NCI-H446 treated with DMSO at 0.1 percent for 48 hours (cell line): ENCODE measurements around the gene RABEP1.
A peak's percentile ranks its signal among the peaks of the same experiment; 100 is the strongest.

ENCODE experiments used
- DNase-seq: peaks from one replicate; lab custom pipeline; 2025; lab: John Stamatoyannopoulos, UW

The RABEP1 gene

DNA sequence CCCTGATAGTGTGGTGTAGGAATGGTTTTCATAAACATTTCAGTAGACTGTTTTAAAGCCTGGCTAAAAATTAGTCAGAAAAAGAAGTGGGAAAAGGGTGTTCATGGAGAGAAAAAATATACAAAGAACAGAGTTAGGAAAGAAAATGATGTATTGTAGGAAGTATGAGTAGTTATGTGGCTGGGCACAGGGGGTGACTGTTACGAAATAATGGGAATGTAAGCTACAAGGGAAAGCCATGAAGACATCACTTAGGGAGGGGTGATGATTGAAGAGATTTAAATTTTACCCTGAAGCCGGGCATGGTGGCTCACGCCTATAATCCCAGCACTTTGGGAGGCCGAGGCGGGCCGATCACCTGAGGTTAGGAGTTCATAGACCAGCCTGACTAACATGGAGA, 82.1 kb downstream of the RABEP1 start:
- no peak for DNase-seq

GRCh38 chr17:5364696-5365095, 82.6 kb downstream of the RABEP1 start:
- no peak for DNase-seq

- no peak for DNase-seq
These were observed 83.7 kb downstream of the RABEP1 start for GRCh38 chr17:5365831-5366230.

GRCh38 chr17:5370411-5370810, 88.3 kb downstream of the RABEP1 start:
- DNase-seq, result no peak

DNA sequence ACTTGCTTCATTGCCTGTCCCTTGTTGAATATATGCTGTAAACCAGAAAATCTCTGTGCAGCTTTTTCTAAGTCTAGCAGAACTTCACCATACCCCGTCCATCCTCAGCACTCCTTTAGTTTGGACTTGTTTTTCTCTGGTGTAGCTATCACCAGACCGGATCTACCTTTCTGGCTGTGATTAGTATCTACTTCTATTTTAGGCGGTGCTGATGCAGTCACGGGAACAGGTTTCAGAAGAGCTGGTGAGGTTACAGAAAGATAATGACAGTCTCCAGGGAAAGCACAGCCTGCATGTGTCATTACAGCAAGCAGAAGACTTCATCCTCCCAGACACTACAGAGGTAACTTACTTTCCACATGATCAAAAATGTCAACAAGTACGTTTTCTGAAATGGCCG, 91.0 kb downstream of the RABEP1 start:
- DNase-seq, result no peak

- no peak for DNase-seq
These were observed 96.6 kb downstream of the RABEP1 start for GRCh38 chr17:5378566-5379207.

GRCh38 chr17:5379351-5380107, 97.4 kb downstream of the RABEP1 start:
- DNase-seq, result no peak

- DNase-seq, result no peak
These were observed 98.5 kb downstream of the RABEP1 start for GRCh38 chr17:5380491-5381135.

GRCh38 chr17:5381542-5381941, 99.5 kb downstream of the RABEP1 start:
- no peak for DNase-seq

DNA sequence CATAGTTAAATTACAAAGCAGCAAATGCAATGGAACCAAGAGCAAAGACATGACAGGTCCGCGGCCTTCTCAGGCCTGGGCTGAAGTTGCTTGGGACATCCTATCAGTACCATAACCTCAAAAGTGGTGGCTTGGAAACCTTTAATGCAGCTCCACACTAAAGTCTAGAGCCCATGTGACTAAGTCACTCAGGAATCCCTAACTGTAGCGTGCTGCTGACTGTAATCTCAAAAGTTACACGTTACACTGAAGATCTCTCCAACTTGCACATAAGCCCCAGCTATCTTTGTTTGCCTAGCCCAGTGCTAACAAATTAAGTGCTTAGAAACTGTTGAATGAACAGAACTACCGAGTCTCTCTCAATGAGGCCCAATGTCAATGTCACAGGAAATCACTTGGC, 109.6 kb downstream of the RABEP1 start:
- DNase-seq, result no peak

DNA sequence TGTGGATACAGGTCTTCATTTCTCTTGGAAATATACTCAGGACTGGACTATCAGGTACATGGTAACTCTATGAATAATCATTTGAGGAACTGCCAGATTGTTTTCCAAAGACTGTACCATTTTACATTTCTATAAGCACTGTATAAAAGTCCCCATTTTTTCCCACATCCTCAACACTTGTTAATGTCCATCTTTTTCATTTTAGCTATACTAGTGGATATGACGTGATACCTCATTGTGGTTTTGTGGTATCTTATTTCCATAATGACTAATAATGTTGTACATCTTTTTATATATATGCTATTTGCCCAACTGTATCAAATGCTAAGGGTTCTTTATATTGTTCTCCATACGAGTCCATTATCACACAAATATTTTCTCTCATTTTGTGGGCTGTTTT, 114.5 kb downstream of the RABEP1 start:
- no peak for DNase-seq

GRCh38 chr17:5399767-5400166, 117.7 kb downstream of the RABEP1 start:
- DNase-seq, result no peak

- DNase-seq, result no peak
These were observed 123.3 kb downstream of the RABEP1 start for GRCh38 chr17:5405400-5405799.

DNA sequence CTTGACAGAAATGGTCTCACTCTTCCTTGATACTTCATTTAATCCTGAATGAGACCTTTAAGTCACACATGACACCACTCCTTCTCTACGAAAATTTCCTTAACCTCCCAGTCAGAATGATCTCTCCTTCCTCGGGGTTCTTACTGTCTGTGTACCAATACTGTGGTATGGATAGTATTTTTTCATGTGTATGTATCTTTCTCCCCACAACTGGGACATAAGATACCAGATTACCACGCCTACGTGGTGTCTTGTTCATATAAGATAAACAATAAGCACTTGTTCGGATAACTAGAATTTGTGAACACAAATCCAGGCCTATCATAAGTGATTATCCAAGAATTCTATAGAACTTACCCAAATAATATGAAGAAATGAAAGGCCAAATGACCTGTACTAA, 126.1 kb downstream of the RABEP1 start:
- DNase-seq, result no peak

- no peak for DNase-seq
These were observed 128.6 kb downstream of the RABEP1 start for GRCh38 chr17:5410594-5411272.

DNA sequence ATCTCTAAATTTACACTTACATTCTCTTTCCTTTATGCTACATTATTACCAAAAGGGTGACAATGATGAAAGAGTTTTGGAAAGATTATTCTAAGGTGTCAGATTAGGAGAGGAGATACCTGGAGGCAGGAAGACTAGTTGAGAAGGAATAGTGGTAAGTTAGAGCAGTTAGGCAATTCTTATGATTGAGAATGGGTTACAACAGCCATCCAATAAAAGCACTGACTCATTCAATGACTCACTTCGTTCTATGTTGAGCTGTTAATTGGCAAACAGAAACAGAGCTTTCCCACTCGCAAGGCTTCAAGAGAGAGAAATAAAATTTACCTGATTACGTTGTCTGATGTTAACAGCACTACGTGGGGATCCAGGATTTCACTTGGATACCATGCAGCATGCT, 131.6 kb downstream of the RABEP1 start:
- DNase-seq, result no peak

- no peak for DNase-seq
These were observed 134.8 kb downstream of the RABEP1 start for GRCh38 chr17:5416901-5417300.

- DNase-seq, result no peak
These were observed 136.8 kb downstream of the RABEP1 start for GRCh38 chr17:5418858-5419355.

DNA sequence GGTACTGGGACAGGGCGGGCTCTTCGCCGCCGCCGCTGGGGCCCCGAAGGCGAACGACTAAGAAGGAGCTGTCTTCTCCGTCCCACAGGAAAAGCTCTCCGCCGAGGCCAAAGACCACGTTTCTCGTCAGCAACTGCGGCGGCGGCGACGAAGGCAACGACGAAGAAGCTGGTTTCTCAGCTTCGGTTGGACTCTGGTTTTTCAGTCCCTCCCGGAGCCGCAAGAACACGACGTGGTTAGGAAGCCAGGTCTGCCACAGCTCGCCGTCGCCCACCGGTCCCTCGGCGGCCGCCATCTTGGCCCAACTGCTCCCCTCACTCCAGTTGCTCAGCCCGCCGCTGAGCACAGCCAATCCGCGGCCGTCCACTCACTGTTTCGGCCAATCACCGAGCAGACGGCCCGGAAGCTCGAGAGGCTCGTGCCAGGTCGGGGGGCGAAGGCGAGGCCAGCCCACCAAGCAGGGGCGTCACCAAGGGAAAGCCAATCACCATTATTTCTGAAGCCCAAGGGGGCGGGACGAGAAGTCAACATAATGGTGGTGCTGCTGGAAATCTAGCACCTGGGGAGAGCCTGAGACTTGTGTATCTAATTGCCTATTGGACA, 137.4 kb downstream of the RABEP1 start, which contains the start of gene NUP88:
Gene NUP88, minus strand, starts transcription at position 307 of the 603 bp plus-strand sequence. Its CDS starts 12 bp downstream, at position 295.
- DNase-seq, result peak; percentile 96

- peak; percentile 84 for DNase-seq
These were observed 138.0 kb downstream of the RABEP1 start, which contains the start of gene RPAIN for GRCh38 chr17:5419959-5420653. Gene RPAIN (plus strand): TSS chr17:5420182. CDS start chr17:5420211, 29 bp downstream.

DNA sequence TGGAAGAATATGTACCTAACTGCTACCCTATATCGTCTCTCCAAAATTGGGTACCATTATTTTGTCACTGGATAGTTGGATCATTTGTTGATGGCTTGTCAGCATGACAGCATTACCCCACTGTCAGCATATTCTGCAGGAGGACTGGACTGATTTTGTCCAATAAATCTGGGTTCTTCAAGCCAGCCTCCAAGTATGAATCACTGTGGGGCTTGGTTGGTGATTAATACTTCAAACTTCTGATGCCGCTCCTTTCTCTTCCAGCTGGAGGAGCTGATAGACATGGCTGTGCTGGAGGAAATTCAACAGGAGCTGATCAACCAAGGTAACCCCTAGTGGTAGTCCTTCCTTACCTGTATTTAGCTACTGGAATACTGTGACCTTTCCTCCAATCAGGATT, 140.4 kb downstream of the RABEP1 start:
- DNase-seq, result no peak
